ENCODE measurements around the gene FBXL7. TPM values are rescaled to one million over a fixed set of nuclear protein-coding genes. Genes with fewer than 3 reads are reported as not detected.

The FBXL7 gene
- total and polyA plus RNA-seq, 4 donors, result 0.24 to 1.4 (median 1.2) TPM

DNA sequence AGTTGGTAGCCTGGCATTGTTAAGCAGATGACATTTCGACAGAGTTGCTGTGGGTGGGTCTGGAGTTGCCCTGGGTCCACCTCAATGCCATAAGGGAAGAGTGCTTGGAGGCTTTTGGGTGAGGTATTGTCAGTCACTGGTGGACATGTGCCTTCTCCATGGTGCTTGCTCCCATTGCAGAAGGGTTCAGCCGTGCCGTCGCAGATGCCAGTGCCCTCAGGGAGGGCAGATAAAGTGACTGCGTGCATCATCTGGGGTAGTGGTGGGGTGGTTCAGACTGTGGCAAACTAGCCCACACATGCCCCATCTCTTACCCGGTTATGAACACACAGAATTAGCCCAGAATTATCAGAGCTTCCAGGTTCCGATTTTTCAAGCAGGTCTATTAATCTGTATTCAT is 71.6 kb downstream of the FBXL7 start:
- Histone ChIP-seq H3K9me3 (ENCODE audit: control insufficient read depth in 4 of 4, low read length in 3 of 4) (no peaks in the 10 kb centered on the region), H3K27me3 (ENCODE audit: control insufficient read depth in 4 of 4, insufficient read depth in 4 of 4, low read length in 3 of 4) (no peaks in the 10 kb centered on the region), H3K36me3 (ENCODE audit: control insufficient read depth in 4 of 4, insufficient read depth in 3 of 4, low read depth in 1 of 4, low read length in 3 of 4) (no peaks in the 10 kb centered on the region), H3K9ac (ENCODE audit: low read depth in 1 of 2, low read length in 2 of 2) (no peak overlapping the region), H3K4me3 (ENCODE audit: low read depth in 1 of 3, low read length in 3 of 3) (no peak overlapping the region), H3K4me1 (ENCODE audit: control insufficient read depth in 4 of 4, insufficient read depth in 4 of 4, low read length in 3 of 4) (no peaks in the 10 kb centered on the region), H3K27ac (ENCODE audit: low read depth in 1 of 2, low read length in 2 of 2) (no peak overlapping the region)
- TF ChIP-seq EGR1 (IDR thresholded peaks at IDR 0.05; ENCODE audit: low read depth in 2 of 2) (no peak), FOXA2 (IDR thresholded peaks at IDR 0.05) (no peak), NR2F2 (IDR thresholded peaks at IDR 0.05) (no peak), RAD21 (IDR thresholded peaks at IDR 0.05) (no peak), YY1 (IDR thresholded peaks at IDR 0.05) (no peak), MAX (IDR thresholded peaks at IDR 0.05) (no peak), RXRA (IDR thresholded peaks at IDR 0.05) (no peak), HNF4G (IDR thresholded peaks at IDR 0.05) (no peak), FOXA1 (IDR thresholded peaks at IDR 0.05) (no peak), REST (IDR thresholded peaks at IDR 0.05) (no peak)
- TF ChIP-seq, protein P1, sequence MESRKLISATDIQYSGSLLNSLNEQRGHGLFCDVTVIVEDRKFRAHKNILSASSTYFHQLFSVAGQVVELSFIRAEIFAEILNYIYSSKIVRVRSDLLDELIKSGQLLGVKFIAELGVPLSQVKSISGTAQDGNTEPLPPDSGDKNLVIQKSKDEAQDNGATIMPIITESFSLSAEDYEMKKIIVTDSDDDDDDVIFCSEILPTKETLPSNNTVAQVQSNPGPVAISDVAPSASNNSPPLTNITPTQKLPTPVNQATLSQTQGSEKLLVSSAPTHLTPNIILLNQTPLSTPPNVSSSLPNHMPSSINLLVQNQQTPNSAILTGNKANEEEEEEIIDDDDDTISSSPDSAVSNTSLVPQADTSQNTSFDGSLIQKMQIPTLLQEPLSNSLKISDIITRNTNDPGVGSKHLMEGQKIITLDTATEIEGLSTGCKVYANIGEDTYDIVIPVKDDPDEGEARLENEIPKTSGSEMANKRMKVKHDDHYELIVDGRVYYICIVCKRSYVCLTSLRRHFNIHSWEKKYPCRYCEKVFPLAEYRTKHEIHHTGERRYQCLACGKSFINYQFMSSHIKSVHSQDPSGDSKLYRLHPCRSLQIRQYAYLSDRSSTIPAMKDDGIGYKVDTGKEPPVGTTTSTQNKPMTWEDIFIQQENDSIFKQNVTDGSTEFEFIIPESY (IDR thresholded peaks at IDR 0.05), result no peak
- TF ChIP-seq, protein P2, sequence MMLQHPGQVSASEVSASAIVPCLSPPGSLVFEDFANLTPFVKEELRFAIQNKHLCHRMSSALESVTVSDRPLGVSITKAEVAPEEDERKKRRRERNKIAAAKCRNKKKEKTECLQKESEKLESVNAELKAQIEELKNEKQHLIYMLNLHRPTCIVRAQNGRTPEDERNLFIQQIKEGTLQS (IDR thresholded peaks at IDR 0.05), result no peak
- TF ChIP-seq, protein P3, sequence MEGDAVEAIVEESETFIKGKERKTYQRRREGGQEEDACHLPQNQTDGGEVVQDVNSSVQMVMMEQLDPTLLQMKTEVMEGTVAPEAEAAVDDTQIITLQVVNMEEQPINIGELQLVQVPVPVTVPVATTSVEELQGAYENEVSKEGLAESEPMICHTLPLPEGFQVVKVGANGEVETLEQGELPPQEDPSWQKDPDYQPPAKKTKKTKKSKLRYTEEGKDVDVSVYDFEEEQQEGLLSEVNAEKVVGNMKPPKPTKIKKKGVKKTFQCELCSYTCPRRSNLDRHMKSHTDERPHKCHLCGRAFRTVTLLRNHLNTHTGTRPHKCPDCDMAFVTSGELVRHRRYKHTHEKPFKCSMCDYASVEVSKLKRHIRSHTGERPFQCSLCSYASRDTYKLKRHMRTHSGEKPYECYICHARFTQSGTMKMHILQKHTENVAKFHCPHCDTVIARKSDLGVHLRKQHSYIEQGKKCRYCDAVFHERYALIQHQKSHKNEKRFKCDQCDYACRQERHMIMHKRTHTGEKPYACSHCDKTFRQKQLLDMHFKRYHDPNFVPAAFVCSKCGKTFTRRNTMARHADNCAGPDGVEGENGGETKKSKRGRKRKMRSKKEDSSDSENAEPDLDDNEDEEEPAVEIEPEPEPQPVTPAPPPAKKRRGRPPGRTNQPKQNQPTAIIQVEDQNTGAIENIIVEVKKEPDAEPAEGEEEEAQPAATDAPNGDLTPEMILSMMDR (IDR thresholded peaks at IDR 0.05; ENCODE audit: low read depth, low read length, missing input control), result no peak
- DNase-seq (ENCODE audit: low spot score), result no peak
- 93% methylated on average over 7 of the region's 7 CpGs for WGBS

DNA sequence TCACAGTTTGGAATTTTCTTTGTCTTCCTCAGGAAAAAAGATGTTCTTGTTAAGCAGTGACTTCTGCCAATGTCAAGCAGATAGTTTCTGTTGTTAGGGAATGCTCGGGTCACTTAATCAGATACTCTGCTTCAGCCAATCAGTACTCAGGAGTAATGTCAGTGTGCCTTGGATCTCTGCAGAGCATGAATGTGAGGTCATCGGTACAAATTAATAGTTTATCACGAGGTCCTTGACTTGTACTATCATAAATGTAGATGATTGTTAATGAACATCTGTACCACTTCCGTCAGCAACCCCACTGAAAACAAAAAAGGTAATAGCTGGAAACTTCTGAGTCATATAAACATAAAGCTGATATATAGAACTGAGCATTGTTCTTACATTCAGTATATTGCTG is 73.6 kb downstream of the FBXL7 start:
- DNase-seq (ENCODE audit: low spot score), result no peak
- WGBS, result 65% methylated on average over 4 of the region's 4 CpGs
- no peak overlapping the region for H3K27ac ChIP-seq (ENCODE audit: low read depth in 1 of 2, low read length in 2 of 2)
- TF ChIP-seq MAX (IDR thresholded peaks at IDR 0.05), result no peak
- TF ChIP-seq NR2F2 (IDR thresholded peaks at IDR 0.05), result no peak
- TF ChIP-seq, protein P2 (IDR thresholded peaks at IDR 0.05), result no peak
- no peak for TF ChIP-seq EGR1 (IDR thresholded peaks at IDR 0.05; ENCODE audit: low read depth in 2 of 2)
- no peak for TF ChIP-seq SP1 (IDR thresholded peaks at IDR 0.05)
- no peak for TF ChIP-seq HNF4A (conservative IDR thresholded peaks at IDR 0.05)
- no peak for TF ChIP-seq REST (IDR thresholded peaks at IDR 0.05)
- TF ChIP-seq YY1 (IDR thresholded peaks at IDR 0.05), result no peak
- TF ChIP-seq, protein P1 (IDR thresholded peaks at IDR 0.05), result no peak
- no peak for TF ChIP-seq RAD21 (IDR thresholded peaks at IDR 0.05)
- TF ChIP-seq RXRA (IDR thresholded peaks at IDR 0.05), result no peak
- no peak for TF ChIP-seq FOXA1 (IDR thresholded peaks at IDR 0.05)

More for the DNA sequence above, 73.6 kb downstream of the FBXL7 start:
- no peaks in the 10 kb centered on the region for H3K36me3 ChIP-seq (ENCODE audit: control insufficient read depth in 4 of 4, insufficient read depth in 3 of 4, low read depth in 1 of 4, low read length in 3 of 4)
- H3K4me1 ChIP-seq (ENCODE audit: control insufficient read depth in 4 of 4, insufficient read depth in 4 of 4, low read length in 3 of 4), result no peaks in the 10 kb centered on the region
- no peak overlapping the region for H3K4me3 ChIP-seq (ENCODE audit: low read depth in 1 of 3, low read length in 3 of 3)
- H3K9ac ChIP-seq (ENCODE audit: low read depth in 1 of 2, low read length in 2 of 2), result no peak overlapping the region
- H3K27me3 ChIP-seq (ENCODE audit: control insufficient read depth in 4 of 4, insufficient read depth in 4 of 4, low read length in 3 of 4), result no peaks in the 10 kb centered on the region
- H3K9me3 ChIP-seq (ENCODE audit: control insufficient read depth in 4 of 4, low read length in 3 of 4), result no peaks in the 10 kb centered on the region

All from liver (tissue), 9 donors.